Stimulated activated CD4-positive, alpha-beta T cell treated with anti-CD3 and anti-CD28 coated beads, TNF-alpha, amount 100 ng/mL, for 48 hours (primary cell): ENCODE data around the gene BAZ2A.
"Not testable (repeated sequence)": the region's sequence is repeated elsewhere in the genome, so short reads cannot be mapped to it uniquely, and the experiment has no call there.

ENCODE experiments used
- DNase-seq, 3 donors: peaks; one replicate each; pipeline ENCODE4 v3.0.0-alpha.2; 2020; ENCODE audit warnings: low read depth in 3 of 3

The BAZ2A gene

GRCh38 chr12:56599041-56599440, 31.1 kb downstream of the BAZ2A start:
- DNase-seq, result no peak

- DNase-seq, result no peak
These were observed 33.3 kb downstream of the BAZ2A start for GRCh38 chr12:56596815-56597214.

GRCh38 chr12:56593909-56594621, 36.1 kb downstream of the BAZ2A start:
- DNase-seq, result peak in 2 of 3 donors; percentile 26 to 41

- DNase-seq, result no peak
These were observed 38.2 kb downstream of the BAZ2A start for GRCh38 chr12:56591961-56592360.

- DNase-seq, result no peak
These were observed 39.0 kb downstream of the BAZ2A start for GRCh38 chr12:56591126-56591525.

GRCh38 chr12:56590237-56590830, 39.8 kb downstream of the BAZ2A start:
- DNase-seq, result no peak

- no peak for DNase-seq
These were observed 40.3 kb downstream of the BAZ2A start for GRCh38 chr12:56589783-56590182.

GRCh38 chr12:56585098-56585497, 45.0 kb downstream of the BAZ2A start:
- DNase-seq, result no peak

- no peak for DNase-seq
These were observed 48.5 kb downstream of the BAZ2A start for GRCh38 chr12:56581418-56582145.

GRCh38 chr12:56578983-56579546, 51.1 kb downstream of the BAZ2A start:
- DNase-seq, result no peak

GRCh38 chr12:56577248-56577647, 52.9 kb downstream of the BAZ2A start:
- DNase-seq, result not testable (repeated sequence)

- DNase-seq, result no peak
These were observed 55.9 kb downstream of the BAZ2A start for GRCh38 chr12:56574210-56574609.

GRCh38 chr12:56572288-56572687, 57.8 kb downstream of the BAZ2A start:
- DNase-seq, result no peak

- DNase-seq, result no peak
These were observed 59.0 kb downstream of the BAZ2A start for GRCh38 chr12:56571121-56571520.

- DNase-seq, result no peak
These were observed 62.0 kb downstream of the BAZ2A start for GRCh38 chr12:56568146-56568545.

GRCh38 chr12:56565510-56566101, 64.5 kb downstream of the BAZ2A start:
- no peak for DNase-seq

GRCh38 chr12:56551070-56551469, 79.1 kb downstream of the BAZ2A start:
- DNase-seq, result no peak

- DNase-seq, result no peak
These were observed 83.4 kb downstream of the BAZ2A start for GRCh38 chr12:56546680-56547079.
